ENCODE data around the gene CTDSPL. TPM values are rescaled to one million over a fixed set of nuclear protein-coding genes. Genes with fewer than 3 reads are reported as not detected.

Gene CTDSPL
- total RNA-seq, 1 experiment from 2014 or later: 16.6 TPM

DNA sequence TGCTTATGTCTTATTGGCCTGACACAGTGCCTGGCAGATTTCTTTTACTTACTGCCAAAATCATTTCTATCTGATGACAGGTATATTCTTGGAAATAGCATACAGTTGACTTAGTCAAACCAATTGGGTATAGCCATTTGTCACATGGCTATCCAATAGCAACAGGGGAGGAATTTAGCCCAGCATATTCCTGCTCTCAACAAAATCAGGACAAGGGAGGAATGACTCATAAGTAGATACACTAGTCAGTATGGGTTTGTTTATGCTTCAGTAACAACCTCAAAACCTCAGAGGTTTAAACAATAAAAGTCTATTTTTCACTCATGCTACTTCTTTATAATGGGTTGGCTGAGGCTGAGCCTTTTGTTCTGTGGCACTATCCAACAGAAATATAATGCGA lies 90.9 kb downstream of the CTDSPL start:
- ChIA-PET CTCF (no interaction called here), POLR2A (no interaction called here)
- DNase-seq (ENCODE audit: low read depth, low spot score) (no peak), ATAC-seq (no peak)
- BruUV-seq (replicated peaks): no TSS peak
- no peak for TF ChIP-seq POLR2AphosphoS5 (IDR thresholded peaks at IDR 0.05; ENCODE audit: low read depth, low read length)
- Histone ChIP-seq H3K4me3 (ENCODE audit: low read depth in 2 of 2, low read length in 2 of 2) (no peak overlapping the region), H3K27ac (ENCODE audit: low read length) (no peak overlapping the region), H3K4me1 (ENCODE audit: control insufficient read depth, insufficient read depth, low read length) (no peaks in the 10 kb centered on the region), H3K27me3 (ENCODE audit: control insufficient read depth, insufficient read depth, low read length) (no peaks in the 10 kb centered on the region), H3K36me3 (ENCODE audit: control insufficient read depth, insufficient read depth, low read length) (no peaks in the 10 kb centered on the region), H3K9me3 (ENCODE audit: control insufficient read depth, insufficient read depth, low read depth, low read length) (no peaks in the 10 kb centered on the region)
- in situ Hi-C loops (cut with HindIII; ENCODE audit: low pct_unique_long_range_greater_than_20kb, low sequenced_read_pairs) (no loop called here), intact Hi-C loops (cut with micrococcal nuclease; ENCODE audit: unreplicated experiment) (no loop called here)

DNA sequence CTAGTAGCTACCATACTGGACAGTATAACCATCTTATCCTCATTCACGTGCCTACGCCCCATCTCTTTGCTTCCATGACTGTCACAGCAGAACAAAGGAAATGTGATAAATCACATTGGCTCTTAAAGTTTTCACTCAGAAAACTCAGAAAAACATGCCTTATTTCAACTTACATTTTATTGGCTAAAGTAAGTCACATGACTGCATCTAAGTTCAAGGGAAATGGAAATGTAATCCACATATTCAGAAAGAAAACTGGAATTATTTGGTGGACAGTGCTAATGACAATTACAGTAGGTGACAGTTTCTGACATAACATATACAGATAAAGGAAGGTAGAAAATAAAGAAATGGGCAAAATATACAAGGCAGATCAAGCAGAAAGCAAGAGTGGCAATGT lies 91.5 kb downstream of the CTDSPL start:
- H3K9me3 ChIP-seq (ENCODE audit: control insufficient read depth, insufficient read depth, low read depth, low read length): no peaks in the 10 kb centered on the region
- H3K27ac ChIP-seq (ENCODE audit: low read length): no peak overlapping the region
- in situ Hi-C loops (cut with HindIII; ENCODE audit: low pct_unique_long_range_greater_than_20kb, low sequenced_read_pairs): no loop called here
- H3K27me3 ChIP-seq (ENCODE audit: control insufficient read depth, insufficient read depth, low read length): no peaks in the 10 kb centered on the region
- H3K36me3 ChIP-seq (ENCODE audit: control insufficient read depth, insufficient read depth, low read length): no peaks in the 10 kb centered on the region
- intact Hi-C loops (cut with micrococcal nuclease; ENCODE audit: unreplicated experiment): no loop called here
- no peaks in the 10 kb centered on the region for H3K4me1 ChIP-seq (ENCODE audit: control insufficient read depth, insufficient read depth, low read length)
- H3K4me3 ChIP-seq (ENCODE audit: low read depth in 2 of 2, low read length in 2 of 2): no peak overlapping the region
- no peak for TF ChIP-seq REST (IDR thresholded peaks at IDR 0.05; ENCODE audit: insufficient read depth in 1 of 2, low read depth in 2 of 2, low read length in 1 of 2)
- TF ChIP-seq SIN3A (IDR thresholded peaks at IDR 0.05; ENCODE audit: borderline replicate concordance, insufficient read depth, low read depth, low read length): no peak
- no peak for TF ChIP-seq TCF7L2 (IDR thresholded peaks at IDR 0.05; ENCODE audit: low read depth, low read length)
- no peak for TF ChIP-seq POLR2AphosphoS5 (IDR thresholded peaks at IDR 0.05; ENCODE audit: low read depth, low read length)
- no peak for TF ChIP-seq CTCF (IDR thresholded peaks at IDR 0.05)
- ChIA-PET CTCF (no interaction called here), POLR2A (no interaction called here)
- ATAC-seq (no peak), DNase-seq (ENCODE audit: low read depth, low spot score) (no peak)
- no TSS peak for BruUV-seq (replicated peaks)

GRCh38 chr3:37953707-37954394 lies 92.2 kb downstream of the CTDSPL start:
- no peak for DNase-seq (ENCODE audit: low read depth, low spot score)
- no peak overlapping the region for H3K4me3 ChIP-seq (ENCODE audit: low read depth in 2 of 2, low read length in 2 of 2)
- ATAC-seq: no peak
- in situ Hi-C loops (cut with HindIII; ENCODE audit: low pct_unique_long_range_greater_than_20kb, low sequenced_read_pairs): no loop called here
- TF ChIP-seq REST (IDR thresholded peaks at IDR 0.05; ENCODE audit: insufficient read depth in 1 of 2, low read depth in 2 of 2, low read length in 1 of 2) (no peak), CTCF (IDR thresholded peaks at IDR 0.05) (no peak), TCF7L2 (IDR thresholded peaks at IDR 0.05; ENCODE audit: low read depth, low read length) (no peak), SIN3A (IDR thresholded peaks at IDR 0.05; ENCODE audit: borderline replicate concordance, insufficient read depth, low read depth, low read length) (no peak), POLR2AphosphoS5 (IDR thresholded peaks at IDR 0.05; ENCODE audit: low read depth, low read length) (no peak)
- BruUV-seq (replicated peaks): no TSS peak
- no peaks in the 10 kb centered on the region for H3K4me1 ChIP-seq (ENCODE audit: control insufficient read depth, insufficient read depth, low read length)
- POLR2A ChIA-PET: no interaction called here
- no peaks in the 10 kb centered on the region for H3K27me3 ChIP-seq (ENCODE audit: control insufficient read depth, insufficient read depth, low read length)
- H3K36me3 ChIP-seq (ENCODE audit: control insufficient read depth, insufficient read depth, low read length): no peaks in the 10 kb centered on the region
- CTCF ChIA-PET: no interaction called here
- no peaks in the 10 kb centered on the region for H3K9me3 ChIP-seq (ENCODE audit: control insufficient read depth, insufficient read depth, low read depth, low read length)
- H3K27ac ChIP-seq (ENCODE audit: low read length): no peak overlapping the region
- intact Hi-C loops (cut with micrococcal nuclease; ENCODE audit: unreplicated experiment): no loop called here
